Muscle layer of duodenum (tissue), 2 donors: ENCODE measurements around the gene DNAH10.

Experiments
- H3K27ac ChIP-seq: one replicate; pipeline ENCODE4 v1.7.0; 2013; ENCODE audit warnings: mild to moderate bottlenecking, low read length
- H3K27me3 ChIP-seq: one replicate; pipeline ENCODE4 v1.7.0; 2013; ENCODE audit warnings: low read depth, mild to moderate bottlenecking, control low read depth, low read length
- H3K36me3 ChIP-seq, 2 donors: one replicate each; pipeline ENCODE4 v1.7.0; 2013; ENCODE audit warnings: low read length in 2 of 2, control low read depth in 1 of 2, mild to moderate bottlenecking in 1 of 2; ENCODE audit not compliant: insufficient read depth in 2 of 2, control insufficient read depth in 1 of 2
- H3K4me1 ChIP-seq, 2 donors: one replicate each; pipeline ENCODE4 v1.7.0; 2013; ENCODE audit warnings: low read length in 2 of 2, mild to moderate bottlenecking in 2 of 2, control low read depth in 1 of 2, moderate library complexity in 1 of 2; ENCODE audit not compliant: insufficient read depth in 2 of 2, control insufficient read depth in 1 of 2
- H3K4me3 ChIP-seq, 2 donors: one replicate each; pipeline ENCODE4 v1.7.0; 2013; ENCODE audit warnings: low read length in 2 of 2, low read depth in 1 of 2, mild to moderate bottlenecking in 1 of 2
- H3K9me3 ChIP-seq, 2 donors: one replicate each; pipeline ENCODE4 v1.7.0; 2013; ENCODE audit warnings: low read length in 2 of 2, control low read depth in 1 of 2, mild to moderate bottlenecking in 1 of 2; ENCODE audit not compliant: control insufficient read depth in 1 of 2
- donor health status: healthy.

The DNAH10 gene

DNA sequence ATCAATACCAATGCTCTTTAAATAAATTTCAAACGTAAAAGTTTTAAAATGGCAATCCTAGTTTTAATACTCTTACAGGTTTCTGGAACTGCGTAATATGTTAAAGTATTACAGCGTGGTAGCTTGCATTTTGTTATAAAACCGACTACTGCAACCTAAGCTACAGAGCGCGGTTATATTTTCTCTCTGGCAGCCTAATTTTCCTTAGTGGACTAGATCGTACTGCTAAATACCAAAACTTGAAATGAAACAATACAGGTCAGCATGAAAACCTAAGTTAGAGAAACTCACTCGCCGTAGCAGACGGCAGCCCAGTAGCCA lies 209.3 kb downstream of the DNAH10 start:
- Histone ChIP-seq H3K36me3 (no peaks in the 10 kb centered on the region), H3K27me3 (no peaks in the 10 kb centered on the region), H3K4me1 (peaks cover 0 to 23% of the 10 kb centered on the region in 2 donors), H3K4me3 (peak overlapping the region; percentile 85 to 93), H3K9me3 (no peaks in the 10 kb centered on the region), H3K27ac (peak overlapping the region; percentile 77)

DNA sequence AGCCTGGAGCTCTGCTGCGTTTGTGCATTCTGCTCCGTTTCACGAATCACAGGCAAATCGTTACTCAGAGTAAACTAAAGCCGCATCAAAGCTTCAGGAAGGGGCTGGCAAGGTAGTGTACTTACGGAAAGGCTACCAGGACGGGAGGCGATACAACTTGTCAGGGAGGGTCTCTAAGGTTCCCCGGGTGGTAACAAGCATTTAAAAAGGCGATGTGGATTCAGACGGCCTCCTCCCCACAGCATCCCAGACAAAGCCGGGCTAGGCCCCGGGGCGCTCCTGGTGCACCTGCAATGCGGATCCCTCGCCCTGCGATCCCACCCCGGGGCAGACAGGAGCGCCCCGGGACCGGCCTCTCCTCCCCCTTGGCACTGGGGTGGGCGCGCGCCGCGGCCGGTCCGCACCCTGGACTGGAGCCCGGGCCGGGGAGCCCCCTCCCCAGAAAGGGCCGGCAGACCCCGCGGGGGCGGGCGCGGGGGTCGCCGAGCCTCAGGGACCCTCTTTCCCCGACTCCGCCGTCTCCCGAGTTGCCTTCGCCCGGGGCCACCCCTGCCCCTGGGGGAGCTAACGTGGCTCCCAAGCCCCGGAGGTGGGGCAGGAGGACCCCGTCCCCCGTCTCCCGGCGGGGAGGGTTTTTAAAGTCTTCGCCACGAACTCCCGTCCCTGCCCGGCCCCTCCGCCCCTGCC lies 209.8 kb downstream of the DNAH10 start:
- Histone ChIP-seq H3K4me3 (peak overlapping the region; percentile 85 to 93), H3K36me3 (no peaks in the 10 kb centered on the region), H3K4me1 (peaks cover 0 to 23% of the 10 kb centered on the region in 2 donors), H3K9me3 (no peaks in the 10 kb centered on the region), H3K27me3 (no peaks in the 10 kb centered on the region), H3K27ac (peak overlapping the region; percentile 77)

DNA sequence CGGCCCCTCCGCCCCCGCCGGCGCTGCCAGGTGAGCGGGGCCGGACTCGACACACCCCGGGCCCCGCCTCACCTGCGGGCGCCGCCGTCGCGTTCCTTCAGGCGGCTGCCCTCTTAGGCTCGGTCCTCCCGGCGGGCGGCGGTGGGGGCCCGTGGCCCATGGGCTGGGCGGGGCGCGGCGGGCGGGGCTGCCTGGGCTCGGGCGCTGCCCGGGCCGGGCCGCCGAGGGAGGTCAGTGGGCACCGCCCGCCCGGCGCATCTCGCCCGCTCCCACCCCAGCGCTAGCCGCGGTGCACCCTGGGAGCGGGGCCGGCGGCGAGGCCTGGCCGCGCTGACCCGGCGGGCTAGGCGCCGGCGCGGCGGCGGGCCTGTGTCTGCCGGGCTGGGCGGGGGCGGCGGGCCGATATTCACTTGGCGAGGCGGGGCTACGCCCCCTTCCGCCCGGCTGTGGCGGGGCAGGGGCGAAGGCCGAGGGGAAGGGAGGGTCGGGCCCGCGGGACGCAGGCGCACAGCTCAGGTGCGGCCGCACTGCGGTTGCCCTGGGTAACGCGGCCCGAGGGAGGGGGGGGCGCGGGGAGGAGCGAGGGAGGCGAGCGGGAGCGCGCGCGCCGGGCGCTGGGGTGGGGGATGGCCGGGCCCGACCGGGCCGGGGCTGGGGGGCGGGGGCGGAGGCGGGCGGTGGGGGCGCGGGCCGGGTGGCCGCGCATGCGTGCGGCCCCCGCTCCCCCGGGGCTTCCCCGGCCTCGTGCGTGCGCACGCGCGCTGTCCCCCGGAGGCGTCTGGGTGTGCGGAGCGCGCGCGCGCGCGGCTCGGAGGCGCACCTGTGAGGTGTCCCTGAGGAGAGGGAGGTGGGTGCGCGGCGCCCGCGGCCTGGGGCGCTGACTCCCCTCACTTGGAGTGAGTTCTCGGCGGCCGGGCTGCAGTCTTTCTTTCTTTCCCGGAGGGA lies 210.6 kb downstream of the DNAH10 start, which contains the start of the genes CCDC92 and ZNF664:
Gene CCDC92 (minus strand): TSS at position 375 of the 945 bp plus-strand sequence. CDS start 28,526 bp downstream, outside the sequence.
Gene ZNF664 (plus strand): TSS at position 759 of the 945 bp plus-strand sequence. CDS start 38,930 bp downstream, outside the sequence.
- Histone ChIP-seq H3K27ac (peak within 1 kb of the TSS; percentile 77), H3K9me3 (no peaks in the 10 kb centered on the region), H3K4me3 (peak within 1 kb of the TSS; percentile 85 to 93), H3K36me3 (no peaks in the 10 kb centered on the region), H3K4me1 (peaks cover 0 to 23% of the 10 kb centered on the region in 2 donors), H3K27me3 (no peaks in the 10 kb centered on the region)

DNA sequence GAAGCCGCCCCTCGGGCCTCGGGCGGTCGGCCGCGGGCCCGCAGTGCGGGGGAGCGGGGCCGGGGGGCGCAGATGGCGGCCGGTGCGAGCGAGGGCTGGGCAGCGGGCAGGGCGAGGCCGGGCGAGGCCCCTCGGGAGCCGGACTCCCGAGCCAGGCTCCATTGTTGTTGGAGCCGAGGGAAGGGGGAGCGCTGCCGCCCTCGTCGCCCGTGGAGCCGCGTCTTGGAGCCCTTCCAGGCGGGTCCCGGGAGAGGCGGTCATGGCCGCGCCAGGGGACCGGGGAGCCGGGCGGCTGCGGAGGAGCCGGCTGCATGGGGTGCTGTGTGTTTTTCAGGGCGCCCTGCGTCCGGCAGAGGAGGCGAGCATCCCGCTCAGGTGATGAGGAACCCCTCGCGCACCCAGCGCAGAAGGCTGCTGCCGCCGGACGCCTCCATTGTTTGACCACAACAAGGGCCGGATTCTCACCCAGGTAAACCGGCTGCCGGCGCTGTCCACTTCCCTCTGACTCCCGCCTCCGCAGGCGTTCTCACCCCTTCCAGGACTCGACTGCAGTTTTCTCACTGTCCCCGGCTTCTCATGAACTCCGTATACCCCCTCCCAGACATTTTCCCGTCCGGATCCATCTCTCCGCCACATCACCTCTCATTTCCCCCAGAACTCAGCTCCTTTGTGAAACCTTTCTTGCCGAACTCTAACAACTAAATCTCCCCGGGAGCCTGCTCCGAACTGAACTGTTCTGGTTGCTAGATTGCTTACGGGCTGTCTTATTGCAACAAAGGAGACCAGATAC lies 211.6 kb downstream of the DNAH10 start:
- Histone ChIP-seq H3K36me3 (no peaks in the 10 kb centered on the region), H3K4me1 (peaks cover 0 to 22% of the 10 kb centered on the region in 2 donors), H3K27me3 (no peaks in the 10 kb centered on the region), H3K9me3 (no peaks in the 10 kb centered on the region), H3K4me3 (peak overlapping the region; percentile 66 to 85), H3K27ac (peak overlapping the region; percentile 14)

DNA sequence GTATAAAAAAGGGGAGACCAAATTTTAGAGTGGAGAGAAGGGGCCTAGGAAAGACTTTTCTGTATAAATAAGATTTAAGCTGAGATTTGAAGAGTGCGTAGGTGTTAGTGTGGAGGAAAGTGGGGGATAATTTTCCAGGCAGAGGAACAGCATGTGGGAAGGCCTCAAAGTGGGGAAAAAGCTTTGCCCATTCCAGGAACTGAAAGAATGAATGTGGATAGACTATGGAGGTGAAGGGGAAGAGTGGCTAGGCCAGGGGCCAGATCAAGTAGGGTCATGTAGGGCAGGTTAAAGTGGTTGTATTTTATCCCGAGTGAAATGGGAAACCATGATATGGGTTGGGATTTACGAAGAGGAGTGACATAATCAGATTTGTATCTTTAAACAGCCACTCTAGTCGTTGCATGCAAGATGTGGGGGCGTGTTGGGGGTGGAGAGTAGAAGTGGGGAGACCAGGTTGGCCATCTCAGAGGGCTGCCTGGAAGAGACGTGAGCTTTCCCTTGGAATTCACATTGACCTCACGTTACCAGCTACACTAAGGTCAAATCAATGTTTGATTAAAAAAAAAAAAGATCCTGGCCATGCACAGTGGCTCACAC lies 214.2 kb downstream of the DNAH10 start:
- Histone ChIP-seq H3K4me3 (no peak overlapping the region), H3K9me3 (no peaks in the 10 kb centered on the region), H3K27ac (no peak overlapping the region), H3K4me1 (peaks cover 0 to 8% of the 10 kb centered on the region in 2 donors), H3K27me3 (no peaks in the 10 kb centered on the region), H3K36me3 (no peaks in the 10 kb centered on the region)

DNA sequence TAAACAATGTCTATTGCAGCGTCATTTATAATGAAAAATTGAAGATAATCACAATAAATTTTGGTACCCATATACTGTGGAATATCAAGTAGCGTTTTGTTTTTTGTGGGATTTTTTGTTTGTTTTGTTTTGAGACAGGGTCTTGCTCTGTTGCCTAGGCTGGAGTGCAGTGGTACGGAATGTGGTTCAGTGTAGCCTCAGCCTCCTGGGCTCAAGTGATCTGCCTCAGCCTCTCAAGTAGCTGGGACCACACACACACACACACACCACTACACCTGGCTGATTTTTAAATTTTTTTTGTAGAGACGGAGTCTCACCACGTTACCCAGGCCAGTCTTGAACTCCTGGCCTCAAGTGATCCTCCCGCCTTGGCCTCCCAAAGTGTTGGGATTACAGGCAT lies 217.5 kb downstream of the DNAH10 start:
- no peaks in the 10 kb centered on the region for H3K27me3 ChIP-seq
- peaks cover 0 to under 1% of the 10 kb centered on the region in 2 donors for H3K4me1 ChIP-seq

DNA sequence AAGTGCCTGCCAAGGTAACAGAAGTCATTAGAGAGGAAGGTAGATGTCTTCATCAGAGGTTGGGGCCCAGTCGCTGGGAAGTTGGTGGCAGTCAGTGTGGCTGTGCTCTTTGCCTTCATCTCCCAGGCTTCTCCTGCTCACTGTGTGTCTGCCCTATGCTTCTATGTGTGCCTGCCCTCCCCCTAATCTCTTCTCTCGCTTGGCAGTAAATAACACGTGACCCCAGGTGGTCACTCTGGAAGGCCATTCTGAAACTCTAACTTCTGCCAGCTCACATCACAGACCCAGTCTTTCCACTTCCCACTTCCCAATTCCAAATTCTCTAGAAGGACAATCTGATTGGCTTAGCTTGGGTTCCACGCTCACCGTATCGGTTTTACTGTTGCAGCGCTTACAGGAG lies 220.2 kb downstream of the DNAH10 start:
- no peak overlapping the region for H3K4me3 ChIP-seq
- H3K36me3 ChIP-seq = no peaks in the 10 kb centered on the region

More for the DNA sequence above, 217.5 kb downstream of the DNAH10 start:
- H3K9me3 ChIP-seq = no peaks in the 10 kb centered on the region
- no peaks in the 10 kb centered on the region for H3K36me3 ChIP-seq
- H3K27ac ChIP-seq = no peak overlapping the region
- no peak overlapping the region for H3K4me3 ChIP-seq

DNA sequence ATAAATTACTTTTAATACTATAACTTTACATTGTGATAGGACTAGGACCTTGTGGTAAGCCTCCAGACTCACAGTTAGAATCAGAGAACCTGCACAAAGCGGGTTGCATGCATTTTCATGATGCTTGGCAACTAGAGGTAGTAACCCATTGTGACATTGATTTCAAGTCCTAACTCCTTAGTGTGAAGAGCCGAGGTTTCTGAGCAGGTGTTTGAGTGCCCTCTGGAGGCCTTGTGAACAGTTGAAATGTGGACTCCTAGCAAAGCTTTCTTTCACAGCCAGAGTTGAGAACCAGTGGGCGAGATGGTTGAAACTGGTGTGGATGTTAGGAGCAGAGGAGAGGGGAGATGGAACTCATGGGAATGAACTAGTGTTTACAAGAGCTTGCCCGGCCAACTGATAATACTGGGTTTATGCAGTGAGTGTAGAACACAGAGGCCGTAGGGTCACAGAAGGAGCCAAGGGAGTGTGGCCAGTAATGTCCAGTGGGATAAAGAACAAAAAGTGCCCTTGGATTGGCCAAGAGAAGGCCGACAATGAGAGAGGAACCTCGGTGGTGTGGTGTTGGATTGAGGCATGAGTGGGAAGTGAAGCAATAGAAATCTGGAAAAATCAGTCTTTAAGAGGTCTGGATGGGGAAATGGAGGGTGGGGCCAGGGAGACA lies 221.9 kb downstream of the DNAH10 start:
- Histone ChIP-seq H3K4me3 (no peak overlapping the region), H3K27me3 (no peaks in the 10 kb centered on the region), H3K27ac (no peak overlapping the region), H3K36me3 (peaks cover 5 to 11% of the 10 kb centered on the region in 2 donors), H3K9me3 (no peaks in the 10 kb centered on the region), H3K4me1 (peaks cover 0 to 3% of the 10 kb centered on the region in 2 donors)

More for the DNA sequence above, 220.2 kb downstream of the DNAH10 start:
- no peaks in the 10 kb centered on the region for H3K27me3 ChIP-seq
- H3K27ac ChIP-seq = no peak overlapping the region
- no peaks in the 10 kb centered on the region for H3K9me3 ChIP-seq
- peaks cover 0 to 3% of the 10 kb centered on the region in 2 donors for H3K4me1 ChIP-seq

DNA sequence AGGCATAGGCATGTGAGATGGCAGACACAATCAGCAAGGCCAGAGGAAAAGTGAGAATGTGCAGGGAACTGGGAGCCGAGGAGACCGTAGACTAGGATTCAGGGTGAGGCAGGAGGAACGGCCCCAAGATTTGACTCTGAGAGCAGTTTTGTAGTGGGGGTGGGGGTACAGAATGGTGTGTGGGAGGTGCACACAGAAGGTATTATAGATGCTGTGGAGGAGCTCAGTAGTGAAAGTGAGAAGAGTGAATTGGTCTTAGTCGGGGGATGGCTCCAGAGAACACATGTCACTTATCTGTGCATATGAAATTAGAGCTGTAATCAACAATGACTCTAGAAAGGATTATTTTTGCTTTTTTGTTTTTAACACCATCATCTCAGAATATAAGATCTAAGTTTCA lies 222.8 kb downstream of the DNAH10 start:
- Histone ChIP-seq H3K4me3 (no peak overlapping the region), H3K27ac (no peak overlapping the region), H3K4me1 (peaks cover 0 to 3% of the 10 kb centered on the region in 2 donors), H3K27me3 (no peaks in the 10 kb centered on the region), H3K9me3 (no peaks in the 10 kb centered on the region), H3K36me3 (peaks cover 5 to 16% of the 10 kb centered on the region in 2 donors)
